Lower lobe of right lung (tissue), 2 donors: ENCODE data around the gene TENM4. TPM values are rescaled to one million over a fixed set of nuclear protein-coding genes. Genes with fewer than 3 reads are reported as not detected.

Source experiments
- ATAC-seq, 2 donors: fragments of 200-7000 bp; cut with Tn5 transposase; one replicate each; pipeline ENCODE4 v1.9.1; 2020 to 2022; ENCODE audit warnings: mild to moderate bottlenecking in 2 of 2, moderate library complexity in 2 of 2
- DNase-seq: peaks from one replicate; pipeline ENCODE4 v3.0.0-alpha.2; 2020
- H3K27ac ChIP-seq: fragments of 200-600 bp; one replicate; pipeline ENCODE4 v1.8.0; 2022
- H3K27me3 ChIP-seq: fragments of 200-600 bp; one replicate; pipeline ENCODE4 v1.8.0; 2022; ENCODE audit warnings: low read depth
- H3K36me3 ChIP-seq: fragments of 200-600 bp; one replicate; pipeline ENCODE4 v1.8.0; 2022; ENCODE audit warnings: mild to moderate bottlenecking
- H3K4me1 ChIP-seq: fragments of 200-600 bp; one replicate; pipeline ENCODE4 v1.8.0; 2022
- H3K4me3 ChIP-seq: fragments of 200-600 bp; one replicate; pipeline ENCODE4 v1.8.0; 2022; ENCODE audit warnings: mild to moderate bottlenecking
- H3K9me3 ChIP-seq: fragments of 200-600 bp; one replicate; pipeline ENCODE4 v1.8.0; 2022
- CTCF ChIP-seq: fragments of 200-600 bp; IDR thresholded peaks from one replicate; pipeline ENCODE4 v1.8.0; 2022; ENCODE audit warnings: antibody characterized with exemption, mild to moderate bottlenecking
- intact Hi-C: fragments of 100-400 bp; cut with DNase I; formaldehyde crosslinking; loops from one replicate; pipeline ENCODE4 v1.11.0; 2022
- total RNA-seq: library from RNA; stranded (reverse); fragmentation: NEBNext Ultra II Directional; extraction: Animal tissue kit (Norgen Biotek cat#: 25700); gene quantifications from one replicate; pipeline ENCODE4 v1.2.1, GENCODE V29; 2021
- donor health status: DM: no; HTN: yes; CAD: no; lungs with severe emphysema.

Gene TENM4
- total RNA-seq, 1 donor from 2014 or later, result 1.1 TPM

- no peak overlapping the region for H3K27ac ChIP-seq
These were observed 705.1 kb downstream of the TENM4 start for GRCh38 chr11:78735711-78736110.

DNA sequence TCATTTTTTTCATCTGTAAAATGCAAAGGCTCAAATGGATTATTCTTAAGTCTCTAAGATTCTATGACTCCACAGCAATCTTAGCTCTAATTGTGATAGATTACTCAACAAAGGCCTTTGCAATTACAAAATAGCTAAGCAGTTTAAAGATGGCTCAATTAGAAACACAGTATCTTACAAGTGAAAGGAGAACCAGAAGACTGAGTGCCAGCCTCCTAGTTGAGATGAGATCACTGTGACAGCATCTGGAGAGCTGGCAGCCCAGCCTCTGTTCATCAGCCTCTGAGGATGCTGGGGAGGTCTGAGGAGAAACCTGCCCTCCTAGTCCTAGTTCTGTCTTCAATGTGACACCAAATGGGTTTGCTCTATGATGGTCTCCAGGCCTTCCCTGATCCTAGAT lies 707.8 kb downstream of the TENM4 start:
- Histone ChIP-seq H3K4me1 (peaks cover 3% of the 10 kb centered on the region), H3K27me3 (no peaks in the 10 kb centered on the region), H3K4me3 (no peak overlapping the region), H3K9me3 (no peaks in the 10 kb centered on the region), H3K27ac (no peak overlapping the region), H3K36me3 (no peaks in the 10 kb centered on the region)
- ATAC-seq (peak; percentile 57 to 68), DNase-seq (no peak)
- no peak for TF ChIP-seq CTCF
- intact Hi-C loops, result no loop called here

More at GRCh38 chr11:78735711-78736110, 705.1 kb downstream of the TENM4 start:
- H3K36me3 ChIP-seq, result no peaks in the 10 kb centered on the region
- DNase-seq (no peak), ATAC-seq (no peak)
- H3K4me1 ChIP-seq, result peaks cover 3% of the 10 kb centered on the region
- intact Hi-C loops, result no loop called here
- no peaks in the 10 kb centered on the region for H3K9me3 ChIP-seq
- no peaks in the 10 kb centered on the region for H3K27me3 ChIP-seq
- TF ChIP-seq CTCF, result no peak
- H3K4me3 ChIP-seq, result no peak overlapping the region

DNA sequence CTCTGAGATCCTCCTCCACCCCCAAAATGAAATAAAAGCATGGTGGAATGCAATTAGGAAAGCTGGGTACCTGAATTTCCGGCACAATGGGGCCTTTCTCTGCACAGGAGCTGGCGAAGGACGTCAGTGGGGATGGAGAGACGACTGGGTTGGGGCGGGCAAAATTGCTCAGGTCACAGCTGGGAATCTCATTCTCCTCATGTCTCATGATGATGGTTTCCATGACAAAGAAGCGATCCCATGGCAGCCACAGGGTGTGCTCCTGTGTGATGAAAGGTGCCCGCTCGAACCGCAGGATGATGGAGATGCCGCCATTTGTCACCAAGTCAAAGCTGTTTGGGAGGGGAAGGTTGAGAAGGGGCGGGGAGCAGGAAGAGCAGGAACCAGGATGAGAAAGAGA lies 708.6 kb downstream of the TENM4 start:
- no peak overlapping the region for H3K27ac ChIP-seq
- no peak for DNase-seq

GRCh38 chr11:78731027-78731426 lies 709.8 kb downstream of the TENM4 start:
- intact Hi-C loops, result no loop called here
- no peak for DNase-seq
- no peak overlapping the region for H3K27ac ChIP-seq

More for the DNA sequence above, 708.6 kb downstream of the TENM4 start:
- Histone ChIP-seq H3K36me3 (no peaks in the 10 kb centered on the region), H3K27me3 (no peaks in the 10 kb centered on the region), H3K9me3 (no peaks in the 10 kb centered on the region), H3K4me1 (peaks cover 3% of the 10 kb centered on the region), H3K4me3 (no peak overlapping the region)
- TF ChIP-seq CTCF, result no peak
- intact Hi-C loops, result no loop called here
- ATAC-seq, result no peak

DNA sequence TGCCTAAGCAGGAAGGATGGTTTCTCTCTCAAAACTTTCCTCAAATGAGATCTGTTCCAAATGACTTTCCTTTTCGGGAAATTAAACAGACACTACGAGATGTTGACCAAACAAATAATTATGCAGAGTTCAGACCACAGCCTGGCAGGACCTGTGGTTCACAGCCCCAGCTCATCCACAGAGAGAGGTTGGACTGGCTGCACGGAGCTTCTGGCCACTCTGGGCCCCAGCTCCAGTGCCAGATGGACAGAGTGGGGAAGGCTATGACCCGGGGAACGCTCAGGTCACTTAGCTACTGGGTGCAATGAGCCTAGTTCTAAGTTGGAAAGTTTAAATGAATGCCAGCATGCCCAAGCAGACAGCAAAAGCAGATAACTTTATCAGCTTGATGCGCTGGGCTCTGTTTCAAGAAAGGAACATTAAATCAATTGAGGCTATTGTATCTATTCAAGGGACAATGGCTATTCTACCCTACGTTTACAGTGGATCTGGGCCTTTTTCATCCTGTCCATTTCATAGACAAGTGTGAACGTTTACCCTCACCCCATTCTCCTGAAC lies 710.5 kb downstream of the TENM4 start:
- no peaks in the 10 kb centered on the region for H3K36me3 ChIP-seq
- H3K4me3 ChIP-seq, result no peak overlapping the region
- ATAC-seq, result no peak
- DNase-seq, result no peak
- TF ChIP-seq CTCF, result no peak
- H3K27ac ChIP-seq, result no peak overlapping the region
- H3K9me3 ChIP-seq, result no peaks in the 10 kb centered on the region
- H3K4me1 ChIP-seq, result peaks cover 3% of the 10 kb centered on the region
- H3K27me3 ChIP-seq, result no peaks in the 10 kb centered on the region
- intact Hi-C loops, result no loop called here

More at GRCh38 chr11:78731027-78731426, 709.8 kb downstream of the TENM4 start:
- Histone ChIP-seq H3K4me3 (no peak overlapping the region), H3K9me3 (no peaks in the 10 kb centered on the region), H3K27me3 (no peaks in the 10 kb centered on the region), H3K4me1 (peaks cover 3% of the 10 kb centered on the region), H3K36me3 (no peaks in the 10 kb centered on the region)
- ATAC-seq, result peak in 1 of 2 donors; percentile 31
- TF ChIP-seq CTCF, result no peak
